GM21515 (cell line): ENCODE data around the gene NHLRC4.

Experiments
- ATAC-seq: cut with Tn5 transposase; IDR thresholded peaks from one replicate; pipeline ENCODE4 v1.9.1; 2021; ENCODE audit not compliant: unreplicated experiment

The NHLRC4 gene

DNA sequence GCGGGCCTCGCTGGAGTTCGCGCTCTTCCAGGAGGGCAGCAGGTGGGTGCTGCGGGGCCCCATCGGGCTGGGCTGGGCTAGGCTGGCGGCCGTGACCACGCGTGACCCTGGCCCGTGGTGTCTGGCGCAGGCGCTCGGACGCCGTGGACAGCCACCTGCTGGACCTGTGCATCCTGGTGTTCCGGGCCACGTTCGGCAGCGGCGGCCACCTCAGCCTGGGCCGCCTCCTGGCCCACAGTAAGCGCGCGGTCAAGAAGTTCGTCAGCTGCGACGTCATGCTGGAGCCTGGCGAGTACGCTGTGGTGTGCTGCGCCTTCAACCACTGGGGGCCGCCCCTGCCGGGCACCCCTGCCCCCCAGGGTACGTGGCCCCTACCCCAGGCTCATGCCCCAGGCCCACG, 14.6 kb upstream of the NHLRC4 start:
- ATAC-seq: no peak

DNA sequence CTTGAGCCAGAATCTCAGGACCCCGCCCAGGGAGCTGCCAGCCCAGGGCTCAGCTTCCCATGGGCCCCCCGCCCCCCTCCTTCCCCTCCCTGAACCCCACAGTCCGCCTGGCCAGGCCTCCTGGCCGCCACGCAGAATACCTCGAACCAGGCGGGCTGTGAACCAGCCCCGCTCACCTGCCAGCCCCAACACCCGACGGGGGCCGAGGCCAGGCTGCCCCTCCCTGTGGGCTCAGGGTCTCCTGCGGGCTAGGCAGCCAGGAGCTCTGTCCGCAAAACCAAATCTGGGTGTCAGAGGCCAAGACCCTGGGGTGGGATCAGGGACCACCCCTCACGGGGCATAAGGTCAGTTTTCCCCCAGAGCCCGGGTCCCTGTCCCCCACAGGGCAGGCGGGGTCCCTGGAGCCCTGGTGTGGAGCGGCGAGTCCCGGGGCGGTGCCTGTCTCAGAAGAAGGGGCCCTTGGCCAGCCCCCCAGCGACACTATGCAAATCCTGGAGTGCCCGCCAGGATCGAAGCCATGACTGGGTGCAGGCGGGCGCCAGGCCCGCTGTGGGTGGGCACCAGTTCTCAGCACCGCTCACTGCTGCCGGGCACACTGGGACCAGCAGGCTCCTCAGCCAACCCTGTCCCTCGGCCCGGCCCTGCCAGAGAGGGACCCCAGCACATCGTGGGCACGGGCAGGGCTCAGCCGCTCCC, 13.1 kb upstream of the NHLRC4 start:
- no peak for ATAC-seq

DNA sequence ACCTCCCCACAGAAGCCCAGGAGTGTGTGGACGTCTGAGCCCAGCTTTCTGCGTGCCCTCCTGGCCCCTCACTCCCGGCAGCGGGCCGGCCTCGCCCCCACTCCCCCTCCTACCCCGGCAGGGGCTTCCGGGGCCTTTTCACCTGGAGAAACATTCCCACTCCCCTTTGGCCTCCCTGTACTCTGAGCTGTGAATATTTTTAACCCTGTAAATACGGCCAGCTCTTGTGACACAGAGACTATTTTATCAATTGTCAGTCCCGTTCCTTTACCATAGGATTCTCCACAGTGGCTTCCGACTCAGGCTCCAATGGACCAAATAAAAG, 12.5 kb upstream of the NHLRC4 start:
- no peak for ATAC-seq

GRCh38 chr16:554640-555365, 12.0 kb upstream of the NHLRC4 start:
- ATAC-seq: no peak

DNA sequence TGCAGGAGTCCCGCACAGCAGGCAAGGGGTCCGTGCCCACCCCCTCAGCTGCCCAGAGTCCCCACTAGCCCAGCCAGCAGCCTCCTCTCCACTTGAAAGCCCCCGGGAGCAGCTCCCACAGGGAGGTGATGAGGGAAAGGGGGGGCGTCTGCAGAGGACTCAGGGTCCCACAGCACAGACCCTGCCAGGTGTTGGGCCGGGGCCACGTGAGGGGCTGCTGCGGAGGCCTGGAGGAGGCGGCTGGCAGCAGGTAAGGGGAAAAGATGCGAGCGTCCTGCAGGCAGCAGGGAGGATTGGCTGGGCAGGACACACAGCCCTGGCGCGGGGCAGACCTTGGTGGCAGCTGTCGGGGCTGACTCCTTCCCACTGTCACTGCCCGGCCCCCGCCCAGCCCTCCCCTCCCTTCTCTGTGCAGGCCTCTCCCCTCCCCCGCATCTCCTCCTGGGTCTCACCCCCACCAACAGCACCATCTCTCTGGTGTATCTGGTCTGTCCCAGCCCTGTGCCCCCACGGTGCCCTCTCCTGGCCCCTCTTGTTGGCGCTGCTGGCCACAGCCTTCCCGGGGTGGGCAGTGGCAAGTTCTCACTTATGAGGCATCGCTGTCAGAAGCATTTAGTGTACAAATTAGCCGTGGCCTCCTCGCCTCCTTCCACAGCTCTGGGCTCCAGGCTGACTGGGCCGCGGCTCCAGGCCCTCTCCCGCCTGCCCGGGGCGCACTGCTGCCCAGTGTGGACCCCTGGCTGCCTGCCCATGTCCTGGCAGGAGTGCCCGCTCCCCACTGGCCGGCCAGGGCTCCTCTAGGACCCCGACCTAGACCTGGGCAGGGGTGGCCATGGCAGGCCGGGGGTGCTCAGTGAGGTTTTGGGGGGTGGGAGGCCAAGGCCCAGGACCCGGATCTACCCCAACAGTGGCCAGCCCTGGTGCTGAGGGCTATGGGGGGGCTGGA, 11.0 kb upstream of the NHLRC4 start:
- no peak for ATAC-seq

DNA sequence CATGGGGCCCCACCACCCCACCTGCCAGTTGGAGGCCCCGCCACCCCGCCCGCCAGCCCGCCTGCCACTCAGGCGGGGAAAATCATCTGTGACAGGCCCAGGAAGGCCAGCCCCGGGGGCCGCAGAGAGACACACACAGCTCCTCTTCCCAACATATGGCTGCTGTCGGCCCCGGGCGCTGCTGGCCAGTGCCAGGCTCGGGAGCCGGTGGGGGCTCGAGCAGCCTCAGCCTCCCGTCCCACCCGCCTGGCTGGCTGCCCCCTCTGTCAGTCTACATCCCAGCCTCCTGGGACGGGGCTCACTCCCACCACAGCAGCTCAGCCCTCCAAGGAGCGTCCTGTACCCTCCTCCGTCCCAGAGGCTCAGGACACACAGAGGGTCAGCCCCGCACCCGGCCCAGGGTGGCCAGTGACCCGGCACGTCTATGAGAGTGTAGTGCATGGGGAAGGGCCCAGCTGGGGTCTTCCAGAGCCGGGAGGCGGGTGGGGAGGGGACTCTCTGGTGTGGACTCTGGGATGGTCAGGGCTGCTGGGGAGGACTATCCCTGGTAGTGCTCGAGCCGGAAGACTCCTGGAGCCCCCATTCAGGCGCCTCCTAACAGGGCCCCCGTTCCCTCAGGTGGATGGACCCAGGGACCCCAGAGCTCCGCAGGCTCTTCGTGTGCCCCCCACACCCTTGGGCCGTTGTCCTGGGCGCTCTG, 10.2 kb upstream of the NHLRC4 start:
- no peak for ATAC-seq

- no peak for ATAC-seq
Measured at GRCh38 chr16:557463-558297, 9.1 kb upstream of the NHLRC4 start.

DNA sequence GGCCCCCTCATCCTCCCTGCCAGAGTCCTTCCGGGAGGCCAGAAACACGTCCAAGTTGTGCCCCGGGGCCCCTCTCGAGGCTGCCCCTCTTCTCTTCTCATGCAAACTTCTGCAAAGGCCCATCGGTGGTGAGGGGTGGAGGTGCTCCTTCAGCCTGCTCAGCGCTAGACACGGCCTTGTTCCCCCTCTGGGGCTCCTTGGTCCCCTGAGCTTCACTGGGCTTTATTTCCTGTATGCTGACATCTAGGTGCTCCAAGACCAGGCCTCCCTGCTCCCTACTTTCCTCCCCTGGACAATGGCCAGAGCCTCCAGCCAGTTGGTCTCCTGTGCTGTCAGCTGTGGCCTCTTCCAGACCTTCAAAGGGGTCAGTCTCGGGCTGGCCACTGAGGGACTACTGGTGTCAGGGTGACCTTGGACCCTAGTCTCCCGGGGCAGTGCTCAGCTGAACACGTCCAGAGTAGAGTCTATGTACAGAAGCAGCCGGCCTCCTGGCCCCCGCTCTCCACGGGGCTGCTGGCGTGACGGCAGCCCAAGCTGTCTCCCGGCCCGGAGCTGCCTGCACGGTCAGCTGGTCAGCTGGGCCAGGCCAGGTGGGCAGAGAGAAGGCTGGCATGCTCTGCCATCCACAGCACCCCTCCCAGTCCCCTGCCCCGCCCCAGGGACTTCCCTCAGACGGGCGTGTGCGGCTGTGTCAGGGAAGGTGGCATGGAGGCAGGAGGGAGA, 8.3 kb upstream of the NHLRC4 start:
- ATAC-seq: no peak

- no peak for ATAC-seq
Measured at GRCh38 chr16:559021-559380, 7.8 kb upstream of the NHLRC4 start.

DNA sequence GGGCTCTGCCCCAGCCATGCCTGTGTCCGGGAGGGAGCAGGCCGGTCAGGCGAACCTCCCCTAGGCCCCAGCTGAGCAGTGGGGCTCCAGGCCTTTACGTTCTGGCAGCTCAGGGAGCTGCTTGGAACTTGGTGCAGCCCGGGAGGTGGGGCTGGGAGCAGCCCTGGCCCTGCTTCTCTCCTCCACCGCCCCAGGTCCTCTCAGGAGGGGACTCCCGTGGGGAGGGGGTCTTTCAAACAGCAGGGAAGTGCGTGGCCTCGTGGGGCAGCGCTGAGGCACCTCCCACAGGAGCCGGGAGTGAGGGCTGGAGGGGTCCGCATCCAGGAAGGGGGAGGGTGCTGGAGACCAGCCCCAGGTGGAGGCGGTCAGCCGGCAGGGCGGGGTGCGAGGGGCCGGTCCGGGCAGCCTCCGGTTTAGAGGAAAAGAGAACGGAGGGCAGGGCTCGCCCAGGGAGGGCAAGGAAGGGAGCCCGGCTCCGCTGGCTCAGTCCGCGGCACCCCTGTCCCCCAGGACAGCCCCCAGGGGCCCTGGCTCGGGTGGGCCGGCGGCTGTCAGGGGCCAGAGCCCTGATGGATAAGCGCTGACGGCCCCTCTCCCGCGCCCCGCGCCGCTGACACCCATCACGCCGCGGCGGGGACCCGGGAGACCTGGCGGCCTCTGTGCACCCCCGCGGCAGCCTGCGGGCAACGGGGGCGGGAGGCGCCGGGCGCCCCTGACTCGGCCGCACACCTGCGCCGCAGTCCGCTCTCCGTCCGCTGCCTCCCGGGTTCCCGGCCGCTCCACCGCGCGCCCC, 7.2 kb upstream of the NHLRC4 start:
- ATAC-seq: no peak

- no peak for ATAC-seq
Measured at GRCh38 chr16:560204-560700, 6.6 kb upstream of the NHLRC4 start, which contains the start of gene PRR35. Gene PRR35 (plus strand): TSS chr16:560394. CDS start chr16:563295, 2,901 bp downstream.

DNA sequence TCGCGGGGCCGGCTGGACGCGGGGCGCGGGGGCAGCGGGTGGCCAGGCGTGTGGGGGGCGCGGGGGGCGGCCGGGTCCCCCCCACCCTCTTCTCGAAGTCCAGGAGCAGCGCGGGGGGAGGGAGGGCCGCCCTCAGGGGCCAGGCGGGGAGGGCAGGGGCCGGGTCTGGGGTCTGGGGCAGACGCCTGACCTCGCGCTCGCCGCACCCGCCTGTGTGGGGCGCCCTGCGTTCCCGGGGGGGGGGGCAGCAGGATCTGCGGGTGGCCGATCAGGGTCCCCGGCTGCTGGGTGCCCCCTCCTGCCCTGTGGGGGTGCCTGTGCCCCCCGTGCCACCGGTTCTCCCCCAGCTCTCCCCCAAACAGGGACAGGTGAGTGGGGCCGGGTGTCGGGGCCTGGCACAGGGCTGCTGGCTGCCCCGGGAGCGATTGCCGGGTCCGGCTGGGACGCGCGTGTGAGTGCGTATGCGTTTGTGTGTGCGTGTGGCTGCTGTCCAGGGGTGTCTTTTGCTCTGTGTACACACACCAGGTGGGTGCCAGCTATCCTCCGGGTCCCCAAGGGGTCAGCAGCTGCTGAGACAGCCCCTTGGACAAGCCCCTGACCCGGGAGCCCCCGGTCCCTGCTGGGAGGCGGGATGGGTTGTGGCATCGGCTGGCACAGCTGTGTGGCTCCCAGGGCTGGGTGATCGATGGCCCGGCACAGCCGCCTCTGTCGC, 5.9 kb upstream of the NHLRC4 start:
- no peak for ATAC-seq

DNA sequence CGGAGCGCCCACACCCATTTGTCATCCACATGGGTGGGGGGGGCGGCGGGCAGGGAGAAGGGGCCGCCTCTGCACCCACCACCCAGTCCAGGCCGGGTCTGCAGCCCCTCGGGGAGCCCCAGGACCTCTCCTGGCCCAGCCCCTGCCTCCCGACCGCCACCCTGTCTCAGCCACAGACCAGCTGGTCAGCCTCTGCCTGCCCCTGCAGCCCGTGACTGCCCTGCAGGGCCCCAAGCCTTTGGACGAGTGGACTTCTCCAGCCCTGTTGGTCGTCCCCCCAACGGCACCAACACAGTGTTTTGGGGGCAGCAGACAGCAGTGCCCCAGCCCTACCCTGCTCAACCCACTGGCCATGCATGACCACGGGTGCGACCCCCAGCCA, 5.4 kb upstream of the NHLRC4 start:
- ATAC-seq: no peak

DNA sequence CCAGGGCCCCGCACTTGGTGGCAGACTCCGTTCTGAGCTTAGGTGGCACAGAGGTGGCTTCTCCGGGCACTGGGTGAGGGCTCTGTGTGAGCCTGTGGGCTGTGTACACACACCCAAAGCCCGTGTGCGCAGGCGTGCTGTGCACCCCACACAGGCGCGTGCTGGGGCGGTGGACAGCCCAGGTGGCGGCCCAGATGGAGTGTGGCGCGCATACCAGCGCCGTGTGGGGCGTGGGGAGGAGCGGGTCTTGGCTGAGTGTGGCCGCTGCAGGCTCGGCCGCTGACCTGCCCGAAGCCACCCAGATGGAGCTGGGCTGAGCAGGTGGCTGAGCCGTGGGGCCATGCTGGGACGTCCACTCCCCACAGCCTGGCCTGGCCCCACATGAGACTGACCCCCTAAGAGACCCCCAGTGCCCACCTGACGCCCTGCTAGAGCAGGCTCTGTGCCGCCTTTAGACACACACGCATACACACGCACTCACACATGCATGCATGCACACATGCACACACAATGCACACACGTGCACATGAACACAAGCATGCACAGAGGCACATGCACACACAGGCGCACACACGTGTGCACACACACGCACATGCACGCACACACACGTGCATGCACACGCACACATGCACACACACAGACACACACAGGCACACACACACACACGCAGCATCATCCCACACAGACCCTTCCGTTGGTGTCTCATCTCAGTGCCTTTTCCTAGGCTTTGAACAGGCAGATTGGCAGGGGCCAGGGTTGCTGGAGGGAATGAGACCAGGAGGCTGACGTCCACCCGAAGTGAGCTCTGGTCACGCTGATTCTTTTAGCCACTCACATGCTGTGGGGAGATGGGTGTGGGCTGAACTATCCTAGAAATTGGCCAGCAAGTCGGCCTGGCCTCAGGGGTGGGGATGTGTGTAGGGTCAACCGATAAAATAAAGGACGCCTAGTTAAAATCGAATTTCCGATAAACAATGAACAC, 4.6 kb upstream of the NHLRC4 start:
- ATAC-seq: no peak

DNA sequence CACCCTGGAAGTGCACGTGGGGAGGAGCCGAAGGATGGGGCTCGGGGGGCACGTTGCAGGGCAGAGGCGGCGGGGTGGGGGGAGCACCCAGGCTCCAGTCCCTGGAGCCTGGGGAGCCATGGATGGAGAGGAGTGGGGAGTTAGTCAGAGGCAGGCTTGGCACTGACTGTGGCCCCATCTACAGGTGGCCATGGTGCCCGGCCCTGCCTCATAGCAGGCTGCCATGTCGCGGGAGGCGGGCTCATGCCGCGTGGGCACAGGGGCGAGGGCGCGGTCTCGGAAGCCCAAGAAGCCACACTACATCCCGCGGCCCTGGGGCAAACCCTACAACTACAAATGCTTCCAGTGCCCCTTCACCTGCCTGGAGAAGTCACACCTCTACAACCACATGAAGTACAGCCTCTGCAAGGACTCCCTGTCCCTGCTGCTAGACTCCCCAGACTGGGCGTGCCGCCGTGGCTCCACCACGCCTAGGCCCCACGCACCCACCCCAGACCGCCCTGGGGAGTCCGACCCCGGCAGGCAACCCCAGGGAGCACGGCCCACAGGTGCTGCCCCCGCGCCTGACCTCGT, 3.6 kb upstream of the NHLRC4 start:
- no peak for ATAC-seq

DNA sequence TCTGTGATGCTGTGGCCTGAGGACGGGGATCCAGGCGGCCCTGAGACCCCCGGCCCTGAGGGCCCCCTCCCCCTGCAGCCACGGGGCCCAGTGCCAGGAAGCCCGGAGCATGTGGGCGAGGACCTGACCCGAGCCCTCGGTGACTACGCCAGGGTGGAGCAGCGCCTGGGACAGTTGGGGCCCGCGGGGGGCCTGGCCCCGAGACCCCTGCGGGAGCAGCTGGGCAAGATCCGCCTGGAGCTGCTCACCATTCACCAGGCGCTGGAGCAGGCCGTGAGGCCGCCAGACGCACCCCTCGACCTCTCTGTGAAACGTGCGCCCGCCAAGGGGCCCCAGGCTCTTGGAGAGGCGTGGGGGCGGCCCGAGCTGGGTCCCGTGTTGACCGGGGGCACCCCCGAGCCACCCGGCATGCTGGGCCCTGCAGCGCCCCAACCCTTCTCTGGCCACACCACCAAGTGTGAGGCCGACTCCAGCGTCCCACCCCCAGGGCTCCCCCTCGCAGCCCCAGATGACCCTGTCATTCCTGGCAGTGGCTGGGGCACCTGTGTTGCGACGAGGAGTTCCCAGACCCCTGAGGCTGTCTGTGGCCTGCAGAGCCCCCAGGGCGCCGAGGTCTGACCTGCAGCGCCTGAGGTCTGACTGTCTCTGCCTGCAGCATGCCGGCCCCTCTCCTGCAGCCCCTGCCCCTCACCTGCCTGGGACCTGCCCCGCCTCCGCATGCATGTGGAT, 2.0 kb upstream of the NHLRC4 start:
- no peak for ATAC-seq
